KG1 (cell line): ENCODE measurements around the gene ARHGAP26.
"Not testable (repeated sequence)": the region's sequence is repeated elsewhere in the genome, so short reads cannot be mapped to it uniquely, and the experiment has no call there.

ENCODE experiments used
- DNase-seq: peaks from one replicate; lab custom pipeline; 2025; lab: John Stamatoyannopoulos, UW

ARHGAP26 gene

GRCh38 chr5:142990073-142990472, 219.9 kb downstream of the ARHGAP26 start:
- not testable (repeated sequence) for DNase-seq

- no peak for DNase-seq
Observed at GRCh38 chr5:142994218-142994617, 224.0 kb downstream of the ARHGAP26 start.

GRCh38 chr5:142995621-142996020, 225.4 kb downstream of the ARHGAP26 start:
- DNase-seq, result not testable (repeated sequence)

GRCh38 chr5:142997591-142997990, 227.4 kb downstream of the ARHGAP26 start:
- DNase-seq, result no peak

- no peak for DNase-seq
Observed at GRCh38 chr5:142998316-142999020, 228.3 kb downstream of the ARHGAP26 start.

- DNase-seq, result not testable (repeated sequence)
Observed at GRCh38 chr5:143000551-143000950, 230.4 kb downstream of the ARHGAP26 start.

- DNase-seq, result no peak
Observed at GRCh38 chr5:143001764-143002351, 231.7 kb downstream of the ARHGAP26 start.

GRCh38 chr5:143002459-143003327, 232.5 kb downstream of the ARHGAP26 start:
- peak; percentile 71 for DNase-seq

GRCh38 chr5:143003328-143003636, 233.1 kb downstream of the ARHGAP26 start:
- no peak for DNase-seq

- DNase-seq, result no peak
Observed at GRCh38 chr5:143004361-143005145, 234.4 kb downstream of the ARHGAP26 start.

GRCh38 chr5:143006501-143006900, 236.3 kb downstream of the ARHGAP26 start:
- no peak for DNase-seq

- no peak for DNase-seq
Observed at GRCh38 chr5:143008032-143008431, 237.9 kb downstream of the ARHGAP26 start.

GRCh38 chr5:143008809-143009521, 238.8 kb downstream of the ARHGAP26 start:
- no peak for DNase-seq

GRCh38 chr5:143010351-143010750, 240.2 kb downstream of the ARHGAP26 start:
- no peak for DNase-seq

- DNase-seq, result no peak
Observed at GRCh38 chr5:143011585-143011984, 241.4 kb downstream of the ARHGAP26 start.

GRCh38 chr5:143013176-143013891, 243.2 kb downstream of the ARHGAP26 start:
- DNase-seq, result no peak

GRCh38 chr5:143014017-143014651, 244.0 kb downstream of the ARHGAP26 start:
- DNase-seq, result no peak

GRCh38 chr5:143016777-143017516, 246.8 kb downstream of the ARHGAP26 start:
- DNase-seq, result no peak

- DNase-seq, result no peak
Observed at GRCh38 chr5:143017541-143017940, 247.4 kb downstream of the ARHGAP26 start.

GRCh38 chr5:143017992-143018391, 247.8 kb downstream of the ARHGAP26 start:
- DNase-seq, result no peak
